ENCODE data around the gene PUSL1. TPM values are rescaled to one million over a fixed set of nuclear protein-coding genes. Genes with fewer than 3 reads are reported as not detected.

Gene PUSL1
- total RNA-seq, 1 experiment from 2014 or later, result 132 TPM

GRCh38 chr1:1284221-1285101 lies 23.9 kb upstream of the PUSL1 start:
- H3K4me2 ChIP-seq (ENCODE audit: low read length), result no peak overlapping the region
- no peaks in the 10 kb centered on the region for H3K27me3 ChIP-seq (ENCODE audit: low read length)
- H3F3A ChIP-seq (ENCODE audit: low read length, unreplicated experiment), result no peaks in the 10 kb centered on the region
- no peak overlapping the region for H3K9ac ChIP-seq (ENCODE audit: low read length)
- H3K27ac ChIP-seq (ENCODE audit: low read length), result no peak overlapping the region
- TF ChIP-seq EZH2phosphoT487 (IDR thresholded peaks at IDR 0.05; ENCODE audit: borderline replicate concordance, low read length), result no peak
- TF ChIP-seq EZH2 (IDR thresholded peaks at IDR 0.05; ENCODE audit: low read length, unreplicated experiment), result no peak
- no peak for TF ChIP-seq CTCF (conservative IDR thresholded peaks at IDR 0.05; ENCODE audit: low read depth, low read length)
- no peaks in the 10 kb centered on the region for H3K36me3 ChIP-seq (ENCODE audit: low read depth, low read length)
- no peak for DNase-seq
- no peaks in the 10 kb centered on the region for H3K9me3 ChIP-seq (ENCODE audit: low read length)
- no peak for ATAC-seq
- BruUV-seq (replicated peaks), result no TSS peak
- H3K4me1 ChIP-seq (ENCODE audit: insufficient read depth, low read length), result peaks cover 24% of the 10 kb centered on the region
- no peak overlapping the region for H3K4me3 ChIP-seq (ENCODE audit: low read length)
- POLR2A ChIA-PET (ENCODE audit: unreplicated experiment), result no interaction called here
- CTCF ChIA-PET, result no interaction called here
- no peaks in the 10 kb centered on the region for H3K79me2 ChIP-seq (ENCODE audit: low read length)
- H4K20me1 ChIP-seq (ENCODE audit: low read length), result no peaks in the 10 kb centered on the region
- intact Hi-C loops (cut with micrococcal nuclease), result no loop called here
- H2AFZ ChIP-seq (ENCODE audit: low read length), result no peak overlapping the region
- no peaks in the 10 kb centered on the region for H3K9me2 ChIP-seq (replicated peaks; ENCODE audit: low read length)

GRCh38 chr1:1285102-1285571 lies 23.3 kb upstream of the PUSL1 start:
- DNase-seq (no peak), ATAC-seq (no peak)
- CTCF ChIA-PET, result interaction anchor here (0.6 kb wide), 1 partner anchor 21 kb away, joined by 3 read pairs; no protein-coding TSS in a partner anchor
- no peaks in the 10 kb centered on the region for H4K20me1 ChIP-seq (ENCODE audit: low read length)
- no peaks in the 10 kb centered on the region for H3K9me2 ChIP-seq (replicated peaks; ENCODE audit: low read length)
- BruUV-seq (replicated peaks), result no TSS peak
- no peak overlapping the region for H3K4me2 ChIP-seq (ENCODE audit: low read length)
- no peaks in the 10 kb centered on the region for H3K27me3 ChIP-seq (ENCODE audit: low read length)
- H3K4me3 ChIP-seq (ENCODE audit: low read length), result no peak overlapping the region
- TF ChIP-seq EZH2 (IDR thresholded peaks at IDR 0.05; ENCODE audit: low read length, unreplicated experiment), result no peak
- no peak for TF ChIP-seq EZH2phosphoT487 (IDR thresholded peaks at IDR 0.05; ENCODE audit: borderline replicate concordance, low read length)
- TF ChIP-seq CTCF (conservative IDR thresholded peaks at IDR 0.05; ENCODE audit: low read depth, low read length), result no peak
- no peaks in the 10 kb centered on the region for H3F3A ChIP-seq (ENCODE audit: low read length, unreplicated experiment)
- H3K4me1 ChIP-seq (ENCODE audit: insufficient read depth, low read length), result peaks cover 24% of the 10 kb centered on the region
- no peak overlapping the region for H3K9ac ChIP-seq (ENCODE audit: low read length)
- H3K9me3 ChIP-seq (ENCODE audit: low read length), result no peaks in the 10 kb centered on the region
- H3K27ac ChIP-seq (ENCODE audit: low read length), result no peak overlapping the region
- POLR2A ChIA-PET (ENCODE audit: unreplicated experiment), result no interaction called here
- no peaks in the 10 kb centered on the region for H3K79me2 ChIP-seq (ENCODE audit: low read length)
- H2AFZ ChIP-seq (ENCODE audit: low read length), result no peak overlapping the region
- intact Hi-C loops (cut with micrococcal nuclease), result no loop called here
- H3K36me3 ChIP-seq (ENCODE audit: low read depth, low read length), result no peaks in the 10 kb centered on the region

Measured in PC-3 (cell line).